Measurements from ENCODE around the gene CD68.

The CD68 gene

DNA sequence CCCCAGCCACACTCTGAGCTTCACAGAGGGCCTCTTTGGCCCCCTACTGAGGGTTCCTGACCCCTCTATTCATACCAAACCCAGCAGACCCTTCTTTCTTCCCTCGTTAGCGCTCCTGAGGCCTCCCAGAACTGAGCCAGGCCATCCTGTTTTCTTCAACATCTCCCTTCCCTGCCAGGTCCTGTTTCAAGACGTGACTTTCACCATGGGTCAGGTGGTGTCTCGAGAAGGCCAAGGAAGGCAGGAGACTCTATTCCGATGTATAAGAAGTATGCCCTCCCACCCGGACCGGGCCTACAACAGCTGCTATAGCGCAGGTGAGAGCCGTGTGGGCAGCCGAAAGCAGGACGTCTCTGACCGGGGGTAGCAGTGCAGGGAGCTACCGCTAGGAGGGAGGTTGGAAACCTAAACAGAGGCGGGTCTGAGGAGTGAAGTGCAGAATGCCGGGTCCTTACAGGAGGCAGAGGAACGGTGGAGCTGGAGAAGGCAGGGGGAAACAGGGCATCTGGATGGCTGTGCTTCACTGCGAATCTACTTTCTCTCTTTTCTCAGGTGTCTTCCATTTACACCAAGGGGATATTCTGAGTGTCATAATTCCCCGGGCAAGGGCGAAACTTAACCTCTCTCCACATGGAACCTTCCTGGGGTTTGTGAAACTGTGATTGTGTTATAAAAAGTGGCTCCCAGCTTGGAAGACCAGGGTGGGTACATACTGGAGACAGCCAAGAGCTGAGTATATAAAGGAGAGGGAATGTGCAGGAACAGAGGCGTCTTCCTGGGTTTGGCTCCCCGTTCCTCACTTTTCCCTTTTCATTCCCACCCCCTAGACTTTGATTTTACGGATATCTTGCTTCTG, 19.0 kb upstream of the CD68 start:
- DNase-seq, result peak; percentile 42 to 54

DNA sequence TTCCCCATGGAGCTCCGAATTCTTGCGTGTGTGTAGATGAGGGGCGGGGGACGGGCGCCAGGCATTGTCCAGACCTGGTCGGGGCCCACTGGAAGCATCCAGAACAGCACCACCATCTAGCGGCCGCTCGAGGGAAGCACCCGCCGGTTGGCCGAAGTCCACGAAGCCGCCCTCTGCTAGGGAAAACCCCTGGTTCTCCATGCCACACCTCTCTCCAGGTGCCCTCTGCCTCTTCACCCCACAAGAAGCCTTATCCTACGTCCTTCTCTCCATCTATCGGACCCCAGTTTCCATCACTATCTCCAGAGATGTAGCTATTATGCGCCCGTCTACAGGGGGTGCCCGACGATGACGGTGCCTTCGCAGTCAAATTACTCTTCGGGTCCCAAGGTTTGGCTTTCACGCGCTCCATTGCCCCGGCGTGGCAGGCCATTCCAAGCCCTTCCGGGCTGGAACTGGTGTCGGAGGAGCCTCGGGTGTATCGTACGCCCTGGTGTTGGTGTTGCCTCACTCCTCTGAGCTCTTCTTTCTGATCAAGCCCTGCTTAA, 18.3 kb upstream of the CD68 start:
- DNase-seq, result peak; percentile 82 to 84

GRCh38 chr17:7561589-7562207, 17.7 kb upstream of the CD68 start, which contains the start of gene SENP3:
Gene SENP3, plus strand, starts transcription at chr17:7561919. Its CDS starts 1,158 bp downstream, at chr17:7563077.
- DNase-seq, result peak; percentile 90 to 92

- no peak for DNase-seq
Measured at GRCh38 chr17:7562208-7562605, 17.2 kb upstream of the CD68 start.

GRCh38 chr17:7563115-7563869, 16.1 kb upstream of the CD68 start:
- DNase-seq, result no peak

DNA sequence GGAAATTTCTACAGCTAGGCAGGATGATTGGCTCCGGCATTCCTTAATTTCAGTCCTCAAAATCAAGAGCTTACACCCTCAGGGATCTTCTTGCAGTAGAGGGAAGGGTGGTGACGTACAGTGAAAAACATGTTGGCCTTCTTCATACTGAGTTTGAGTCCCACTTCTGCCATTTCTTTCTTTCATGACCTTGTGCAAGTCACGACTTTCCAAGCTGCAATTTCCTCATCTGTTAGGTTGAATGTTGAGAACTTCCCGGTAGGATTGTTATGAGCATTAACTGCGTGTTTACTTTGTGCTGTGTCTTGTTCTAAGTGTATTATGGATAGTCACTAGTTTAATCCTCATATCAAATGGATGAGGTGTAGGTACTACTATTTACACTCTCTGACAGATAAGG, 9.9 kb upstream of the CD68 start:
- no peak for DNase-seq

DNA sequence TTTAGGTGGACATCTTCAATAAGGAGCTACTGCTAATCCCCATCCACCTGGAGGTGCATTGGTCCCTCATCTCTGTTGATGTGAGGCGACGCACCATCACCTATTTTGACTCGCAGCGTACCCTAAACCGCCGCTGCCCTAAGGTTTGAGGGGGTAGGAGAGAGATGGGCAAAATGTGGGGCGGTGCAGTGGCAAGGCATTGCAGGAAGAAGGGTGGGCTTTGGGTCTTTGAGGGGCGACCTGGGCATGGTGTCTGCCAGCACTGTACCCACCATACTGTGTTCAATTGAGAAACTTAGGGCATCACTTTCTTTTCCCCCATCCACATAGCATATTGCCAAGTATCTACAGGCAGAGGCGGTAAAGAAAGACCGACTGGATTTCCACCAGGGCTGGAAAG, 9.1 kb upstream of the CD68 start:
- DNase-seq, result no peak

GRCh38 chr17:7572338-7572587, 7.2 kb upstream of the CD68 start:
- no peak for DNase-seq

GRCh38 chr17:7572588-7573323, 6.7 kb upstream of the CD68 start:
- peak; percentile 99 to 100 for DNase-seq

DNA sequence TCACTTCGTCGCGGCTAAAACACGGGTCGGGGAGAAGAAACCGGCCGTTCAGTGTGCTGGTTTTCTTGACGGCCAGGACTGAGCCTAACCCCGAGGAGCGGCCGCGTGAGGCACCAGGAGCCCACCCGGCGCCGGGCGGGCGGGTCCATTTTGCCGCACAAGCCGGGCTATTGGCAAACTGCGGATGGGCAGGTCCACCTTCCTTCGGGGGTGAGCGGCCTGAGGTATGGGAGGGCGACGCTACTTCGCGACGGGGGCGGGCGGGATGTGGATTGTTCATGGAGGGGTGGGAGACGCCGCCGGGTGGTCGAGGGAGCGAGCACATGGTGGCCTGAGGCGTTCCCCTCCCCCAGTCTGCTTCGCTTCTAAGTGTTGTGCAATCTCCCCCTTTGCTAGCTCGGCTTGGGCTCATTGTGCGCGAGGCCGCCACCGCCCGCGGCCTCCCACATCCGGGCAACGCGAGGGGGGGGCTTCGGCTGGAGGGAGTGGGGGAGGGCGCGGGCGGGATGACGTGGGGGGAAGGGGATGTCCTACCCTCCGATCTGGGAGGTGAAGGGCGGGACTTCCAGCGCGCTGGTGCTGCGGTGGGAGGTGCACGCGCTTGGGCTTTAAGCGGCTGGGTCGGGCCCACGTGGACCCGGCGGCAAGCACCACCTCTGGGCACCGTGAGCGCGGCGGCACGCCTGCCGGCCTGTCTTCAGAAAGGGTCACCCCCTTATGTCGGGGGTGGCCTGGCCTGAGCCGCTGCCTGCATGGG, 5.9 kb upstream of the CD68 start:
- DNase-seq, result peak; percentile 90 to 92

DNA sequence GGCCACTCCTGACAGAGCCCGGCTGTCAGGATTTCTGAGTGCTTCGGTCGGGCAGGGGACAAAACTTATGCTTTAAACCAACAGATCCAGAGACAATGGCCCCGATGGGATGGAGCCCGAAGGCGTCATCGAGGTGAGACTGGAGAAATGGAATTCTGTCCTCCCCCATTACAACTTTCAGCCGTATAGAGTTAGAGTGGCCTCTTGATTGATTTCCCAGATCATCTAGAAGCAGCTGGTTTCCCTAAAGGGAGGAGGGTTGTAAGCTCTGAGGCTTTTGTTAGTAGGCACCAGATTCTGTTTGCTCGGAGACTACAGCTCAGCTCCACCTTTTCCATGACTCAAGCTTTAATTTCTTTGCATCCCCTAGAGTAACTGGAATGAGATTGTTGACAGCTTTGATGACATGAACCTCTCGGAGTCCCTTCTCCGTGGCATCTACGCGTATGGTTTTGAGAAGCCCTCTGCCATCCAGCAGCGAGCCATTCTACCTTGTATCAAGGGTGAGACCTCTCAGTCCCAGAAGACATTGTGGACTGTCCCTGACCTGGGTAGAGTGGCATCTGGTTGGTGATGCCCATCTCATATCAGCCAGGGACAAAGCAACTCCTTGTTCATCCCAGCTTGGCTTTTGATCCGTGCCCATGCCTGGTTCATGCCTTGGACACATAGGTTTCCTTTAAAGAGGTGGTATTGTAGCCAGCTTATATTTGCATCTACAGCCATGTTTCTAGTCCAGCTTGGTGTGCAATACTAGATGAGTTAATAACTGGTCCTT, 5.1 kb upstream of the CD68 start:
- no peak for DNase-seq

DNA sequence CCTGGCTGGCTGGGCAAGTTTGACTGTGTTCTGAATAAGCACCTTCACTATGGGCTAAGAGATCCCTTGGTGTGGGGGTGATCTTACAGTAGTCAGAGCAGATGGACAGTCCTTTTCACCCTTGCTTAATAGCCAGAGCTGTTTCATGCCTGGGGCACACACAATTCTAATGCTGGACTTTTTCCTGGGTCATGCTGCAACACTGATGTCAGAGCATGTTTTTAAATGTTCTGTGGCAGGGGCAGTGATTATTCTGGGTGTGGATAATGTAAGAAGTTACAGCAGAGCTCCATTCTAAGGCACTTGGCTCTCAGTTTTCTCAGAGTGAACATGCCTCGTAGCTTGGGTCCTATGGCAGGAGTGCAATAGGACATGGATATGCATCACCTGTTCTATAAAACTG, 4.0 kb upstream of the CD68 start:
- no peak for DNase-seq

GRCh38 chr17:7575959-7576358, 3.5 kb upstream of the CD68 start:
- DNase-seq, result no peak

DNA sequence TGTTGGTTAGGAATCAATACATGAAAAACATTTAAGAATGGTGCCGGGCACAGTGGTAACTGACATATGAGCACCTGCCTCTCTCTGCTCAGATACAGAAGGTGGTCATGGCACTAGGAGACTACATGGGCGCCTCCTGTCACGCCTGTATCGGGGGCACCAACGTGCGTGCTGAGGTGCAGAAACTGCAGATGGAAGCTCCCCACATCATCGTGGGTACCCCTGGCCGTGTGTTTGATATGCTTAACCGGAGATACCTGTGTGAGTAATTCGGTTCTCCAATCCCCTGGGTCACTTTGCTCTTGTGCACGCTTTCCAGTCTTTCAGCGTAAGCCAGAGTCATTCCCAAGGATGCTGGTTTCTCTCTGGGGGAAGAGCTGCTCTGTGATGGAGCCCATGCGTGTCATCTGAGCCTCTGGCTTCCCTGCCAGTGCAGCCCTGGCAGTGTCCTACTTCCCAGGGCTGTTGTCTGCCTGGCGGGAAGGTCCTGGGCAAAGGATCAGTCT, 3.0 kb upstream of the CD68 start:
- DNase-seq, result no peak

GRCh38 chr17:7577327-7578199, 1.9 kb upstream of the CD68 start:
- DNase-seq, result no peak

GRCh38 chr17:7579834-7580603, 581 bp downstream of the CD68 start:
- DNase-seq, result peak in 1 of 2 experiments; percentile 34

DNA sequence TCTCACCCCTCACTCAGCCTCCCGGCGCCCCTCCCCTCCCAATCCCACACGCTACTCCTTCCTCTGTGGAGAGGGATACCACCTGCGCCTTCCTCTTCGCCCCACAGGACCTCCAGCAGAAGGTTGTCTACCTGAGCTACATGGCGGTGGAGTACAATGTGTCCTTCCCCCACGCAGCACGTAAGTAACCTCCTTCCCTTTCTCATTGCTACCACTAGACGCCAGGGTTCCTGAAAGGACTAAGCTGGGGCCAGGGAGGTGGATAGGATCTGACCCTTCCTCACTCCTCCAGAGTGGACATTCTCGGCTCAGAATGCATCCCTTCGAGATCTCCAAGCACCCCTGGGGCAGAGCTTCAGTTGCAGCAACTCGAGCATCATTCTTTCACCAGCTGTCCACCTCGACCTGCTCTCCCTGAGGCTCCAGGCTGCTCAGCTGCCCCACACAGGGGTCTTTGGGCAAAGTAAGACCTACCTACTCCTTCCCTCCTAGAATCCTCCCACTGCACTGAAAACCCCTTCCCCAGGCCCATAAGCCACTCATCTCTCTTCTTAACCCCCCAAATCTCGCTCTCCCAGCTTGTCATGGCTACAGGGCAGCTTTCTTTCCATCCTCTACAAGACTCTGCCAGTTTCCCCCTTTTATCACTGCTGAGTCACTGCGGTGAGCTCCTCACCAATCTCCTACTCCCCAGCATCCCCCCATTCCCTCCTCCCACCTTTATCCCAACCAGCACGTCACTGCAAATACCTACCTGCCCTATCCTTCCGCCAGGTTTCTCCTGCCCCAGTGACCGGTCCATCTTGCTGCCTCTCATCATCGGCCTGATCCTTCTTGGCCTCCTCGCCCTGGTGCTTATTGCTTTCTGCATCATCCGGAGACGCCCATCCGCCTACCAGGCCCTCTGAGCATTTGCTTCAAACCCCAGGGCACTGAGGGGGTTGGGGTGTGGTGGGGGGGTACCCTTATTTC, 1.5 kb downstream of the CD68 start:
- DNase-seq, result no peak
